Activated T-cell treated with anti-CD3 and anti-CD28 coated beads, Interleukin-2, amount 50 U/mL, for 1 hour (primary cell): ENCODE data around the gene BICRAL.
"Not testable (repeated sequence)": the region's sequence is repeated elsewhere in the genome, so short reads cannot be mapped to it uniquely, and the experiment has no call there.

Experiments
- DNase-seq: peaks from one replicate; pipeline ENCODE4 v3.0.0-alpha.2; 2020

The BICRAL gene

GRCh38 chr6:42846505-42846904 is 64.7 kb downstream of the BICRAL start:
- no peak for DNase-seq

- no peak for DNase-seq
Observed at GRCh38 chr6:42848700-42849099, 66.8 kb downstream of the BICRAL start.

GRCh38 chr6:42851599-42851998 is 69.7 kb downstream of the BICRAL start:
- no peak for DNase-seq

- DNase-seq = no peak
Observed at GRCh38 chr6:42860036-42860435, 78.2 kb downstream of the BICRAL start.

GRCh38 chr6:42860481-42860880 is 78.6 kb downstream of the BICRAL start:
- DNase-seq = no peak

GRCh38 chr6:42864602-42865001 is 82.8 kb downstream of the BICRAL start:
- no peak for DNase-seq

GRCh38 chr6:42870145-42870936 is 88.5 kb downstream of the BICRAL start:
- DNase-seq = no peak

- DNase-seq = no peak
Observed at GRCh38 chr6:42871711-42872110, 89.9 kb downstream of the BICRAL start.

GRCh38 chr6:42873313-42873712 is 91.5 kb downstream of the BICRAL start:
- no peak for DNase-seq

GRCh38 chr6:42877695-42878094 is 95.8 kb downstream of the BICRAL start:
- no peak for DNase-seq

- DNase-seq = peak; percentile 82
Observed at GRCh38 chr6:42879372-42880239, 97.8 kb downstream of the BICRAL start, which contains the start of gene RPL7L1. Gene RPL7L1, plus strand, starts transcription at chr6:42879616. Its CDS starts 295 bp downstream, at chr6:42879911.

- DNase-seq = not testable (repeated sequence)
Observed at GRCh38 chr6:42880240-42880817, 98.5 kb downstream of the BICRAL start.

- DNase-seq = not testable (repeated sequence)
Observed at GRCh38 chr6:42880871-42881270, 99.0 kb downstream of the BICRAL start.

GRCh38 chr6:42885702-42886101 is 103.8 kb downstream of the BICRAL start:
- no peak for DNase-seq

GRCh38 chr6:42888201-42888600 is 106.3 kb downstream of the BICRAL start:
- not testable (repeated sequence) for DNase-seq

- DNase-seq = no peak
Observed at GRCh38 chr6:42889815-42890214, 108.0 kb downstream of the BICRAL start.

- DNase-seq = peak; percentile 86
Observed at GRCh38 chr6:42890311-42891198, 108.7 kb downstream of the BICRAL start.

GRCh38 chr6:42891199-42891722 is 109.4 kb downstream of the BICRAL start:
- DNase-seq = no peak

- DNase-seq = not testable (repeated sequence)
Observed at GRCh38 chr6:42894041-42894828, 112.4 kb downstream of the BICRAL start.

- DNase-seq = no peak
Observed at GRCh38 chr6:42896178-42896719, 114.4 kb downstream of the BICRAL start.

- peak; percentile 54 for DNase-seq
Observed at GRCh38 chr6:42898891-42899361, 117.1 kb downstream of the BICRAL start.
